GM20000 (cell line): ENCODE results near the gene BDNF.

Experiments
- DNase-seq: peaks from one replicate; pipeline ENCODE4 v3.0.0; 2012; ENCODE audit warnings: low spot score
- TF ChIP-seq, protein P1 (sequence below): IDR thresholded peaks from 2 replicates; pipeline ENCODE4 v1.5.1; 2012; ENCODE audit warnings: mild to moderate bottlenecking, control low read depth; ENCODE audit errors: extremely low read depth, missing control alignments

The BDNF gene

DNA sequence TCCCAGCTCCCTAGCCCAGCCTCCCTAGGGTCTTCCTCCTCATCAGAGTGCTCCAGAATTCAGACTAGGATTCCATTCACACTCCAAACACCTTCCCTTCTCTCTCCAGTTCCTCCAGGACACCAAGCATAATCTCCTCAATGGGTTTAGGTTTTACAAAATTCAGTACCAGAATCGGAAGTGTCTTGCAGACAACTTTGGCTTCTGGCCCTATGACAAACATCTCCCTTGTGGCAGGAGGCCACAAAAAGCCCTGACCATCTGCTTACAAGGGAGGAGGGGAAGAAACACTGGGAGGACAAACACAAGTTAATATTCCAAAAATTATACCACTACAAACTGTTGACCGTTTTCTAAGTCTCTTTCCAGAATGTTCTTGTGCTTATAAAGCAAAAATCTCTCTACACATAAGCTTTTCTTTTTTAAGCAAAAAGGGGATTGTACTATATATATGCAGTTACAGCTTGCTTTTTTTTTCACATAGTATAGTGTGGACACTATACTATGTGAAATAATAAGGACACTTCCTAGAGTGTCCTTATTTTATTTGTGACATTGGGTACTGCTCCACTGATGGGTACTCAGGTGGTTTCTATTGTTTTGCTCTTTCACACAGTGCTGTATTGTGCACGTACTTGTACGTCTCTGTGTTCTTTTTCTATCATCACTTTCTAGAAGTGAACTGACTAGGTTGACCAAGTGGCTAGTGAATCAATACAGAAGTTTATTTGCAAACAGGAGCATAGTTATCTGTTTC lies 78.7 kb downstream of the BDNF start:
- TF ChIP-seq, protein P1, sequence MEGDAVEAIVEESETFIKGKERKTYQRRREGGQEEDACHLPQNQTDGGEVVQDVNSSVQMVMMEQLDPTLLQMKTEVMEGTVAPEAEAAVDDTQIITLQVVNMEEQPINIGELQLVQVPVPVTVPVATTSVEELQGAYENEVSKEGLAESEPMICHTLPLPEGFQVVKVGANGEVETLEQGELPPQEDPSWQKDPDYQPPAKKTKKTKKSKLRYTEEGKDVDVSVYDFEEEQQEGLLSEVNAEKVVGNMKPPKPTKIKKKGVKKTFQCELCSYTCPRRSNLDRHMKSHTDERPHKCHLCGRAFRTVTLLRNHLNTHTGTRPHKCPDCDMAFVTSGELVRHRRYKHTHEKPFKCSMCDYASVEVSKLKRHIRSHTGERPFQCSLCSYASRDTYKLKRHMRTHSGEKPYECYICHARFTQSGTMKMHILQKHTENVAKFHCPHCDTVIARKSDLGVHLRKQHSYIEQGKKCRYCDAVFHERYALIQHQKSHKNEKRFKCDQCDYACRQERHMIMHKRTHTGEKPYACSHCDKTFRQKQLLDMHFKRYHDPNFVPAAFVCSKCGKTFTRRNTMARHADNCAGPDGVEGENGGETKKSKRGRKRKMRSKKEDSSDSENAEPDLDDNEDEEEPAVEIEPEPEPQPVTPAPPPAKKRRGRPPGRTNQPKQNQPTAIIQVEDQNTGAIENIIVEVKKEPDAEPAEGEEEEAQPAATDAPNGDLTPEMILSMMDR, result no peak
- DNase-seq, result no peak

DNA sequence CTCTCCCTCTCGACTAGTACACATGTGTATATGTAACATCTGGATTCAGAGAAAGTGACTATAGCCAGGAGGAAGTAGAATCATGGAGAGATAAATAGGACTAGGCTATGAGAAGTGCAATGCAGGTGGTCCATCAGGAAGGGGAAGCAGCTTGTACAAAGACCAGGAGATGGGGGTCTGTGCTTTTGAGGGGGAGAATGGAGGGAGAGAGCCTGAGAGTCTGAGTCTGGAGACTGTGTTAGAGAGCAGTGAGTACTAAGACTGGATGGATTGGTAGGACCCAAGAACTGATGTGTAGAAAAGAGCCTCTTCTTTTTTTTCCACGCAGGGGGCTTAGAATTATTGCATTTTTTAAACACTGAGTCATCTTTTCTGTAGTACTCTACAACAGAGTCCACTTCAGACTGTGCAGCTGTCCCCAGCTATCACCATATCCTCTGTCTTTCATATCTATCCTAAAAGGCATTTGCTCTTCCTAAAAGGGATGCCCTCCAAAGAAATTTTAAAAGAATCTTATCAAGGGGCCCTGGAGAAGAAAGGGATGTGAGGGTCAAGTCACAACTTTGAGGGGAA lies 80.4 kb downstream of the BDNF start:
- TF ChIP-seq, protein P1, result no peak
- no peak for DNase-seq

DNA sequence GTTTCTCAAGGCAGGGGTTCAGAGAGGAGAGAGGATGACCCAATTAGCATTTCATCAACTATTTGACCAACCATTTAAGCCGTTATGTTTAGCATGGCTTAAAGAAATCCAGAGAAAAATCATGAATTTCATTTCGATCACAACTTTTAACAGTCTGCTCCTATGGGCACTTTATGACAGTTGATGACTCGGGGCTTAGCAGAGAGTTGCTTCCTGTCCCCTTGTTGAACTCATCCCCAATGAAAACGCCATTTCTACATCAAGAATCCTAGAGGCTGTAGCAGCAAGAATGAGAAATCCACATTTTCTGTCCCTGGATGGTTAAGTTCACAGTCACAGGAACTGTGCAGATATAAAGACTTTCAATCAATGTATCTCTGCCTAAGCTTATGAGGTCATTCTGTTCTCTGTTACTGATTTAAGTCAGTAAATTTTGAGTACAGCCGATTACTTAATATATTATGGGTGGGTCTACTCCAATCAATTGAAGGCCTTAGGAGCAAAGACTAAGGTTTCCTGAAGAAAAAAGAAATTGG lies 81.1 kb downstream of the BDNF start:
- DNase-seq, result no peak
- TF ChIP-seq, protein P1, result no peak

DNA sequence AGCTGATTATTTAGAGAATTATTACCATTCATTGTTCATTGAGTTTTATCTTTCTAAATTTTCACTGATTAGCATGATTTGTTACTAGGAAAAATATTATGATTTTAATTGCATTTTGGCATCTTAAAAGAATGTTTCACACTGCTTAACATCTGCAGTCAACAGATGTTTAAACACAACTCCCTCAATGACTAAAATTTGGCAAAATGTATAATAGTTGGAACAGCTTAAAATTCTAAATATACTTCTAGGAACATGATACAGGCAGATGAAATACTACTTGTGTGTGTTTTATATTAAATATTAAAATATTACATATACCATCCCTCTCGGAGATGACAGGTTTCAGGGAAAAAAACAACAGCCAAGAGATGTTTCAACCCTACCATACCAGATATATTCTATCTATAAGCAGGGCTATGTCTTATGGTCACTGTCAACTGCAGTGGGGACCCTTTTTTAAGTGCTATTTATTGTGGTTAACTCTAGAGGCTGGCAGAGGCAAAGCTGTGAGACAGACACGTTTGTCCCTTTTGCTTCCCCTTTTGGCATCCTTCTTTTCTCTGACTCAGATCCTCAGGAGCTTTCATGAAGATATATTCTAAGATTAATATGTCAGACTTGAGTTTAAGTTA lies 81.9 kb downstream of the BDNF start:
- no peak for DNase-seq
- TF ChIP-seq, protein P1, result no peak

DNA sequence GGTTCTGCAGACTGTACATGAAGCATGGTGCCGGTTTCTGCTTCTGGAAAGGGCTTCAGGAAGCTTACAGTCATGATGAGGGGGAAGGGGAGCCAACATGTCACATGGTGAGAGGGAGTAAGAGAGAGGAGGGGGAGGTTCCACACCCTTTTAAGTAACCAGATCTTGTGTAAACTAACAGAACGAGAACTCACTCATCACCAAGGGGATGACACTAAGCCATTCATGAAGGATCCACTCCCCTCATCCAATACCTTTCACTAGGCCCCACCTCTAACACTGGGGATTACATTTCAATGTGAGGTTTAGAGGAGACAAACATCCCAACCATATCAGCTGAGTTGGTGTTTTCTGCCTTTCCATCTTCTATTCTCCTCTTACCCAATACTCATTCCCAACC lies 83.5 kb downstream of the BDNF start:
- TF ChIP-seq, protein P1, result no peak
- DNase-seq, result no peak

DNA sequence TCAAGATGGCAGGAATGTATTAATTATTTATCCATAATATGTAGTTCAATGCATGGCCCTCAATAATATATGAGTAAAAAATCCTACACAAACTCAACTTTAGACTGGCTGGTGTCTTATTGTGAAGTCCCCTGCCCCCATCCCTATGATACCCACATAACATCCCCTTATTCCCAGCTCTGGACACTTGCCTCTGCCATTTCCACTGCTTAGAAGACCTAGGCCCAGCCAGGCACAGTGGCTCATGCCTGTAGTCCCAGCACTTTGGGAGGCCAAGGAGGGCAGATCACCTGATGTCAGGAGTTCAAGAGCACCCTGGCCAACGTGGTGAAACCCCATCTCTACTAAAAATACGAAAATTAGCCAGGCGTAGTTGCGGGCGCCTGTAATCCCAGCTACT lies 84.4 kb downstream of the BDNF start:
- TF ChIP-seq, protein P1, result no peak
- no peak for DNase-seq

DNA sequence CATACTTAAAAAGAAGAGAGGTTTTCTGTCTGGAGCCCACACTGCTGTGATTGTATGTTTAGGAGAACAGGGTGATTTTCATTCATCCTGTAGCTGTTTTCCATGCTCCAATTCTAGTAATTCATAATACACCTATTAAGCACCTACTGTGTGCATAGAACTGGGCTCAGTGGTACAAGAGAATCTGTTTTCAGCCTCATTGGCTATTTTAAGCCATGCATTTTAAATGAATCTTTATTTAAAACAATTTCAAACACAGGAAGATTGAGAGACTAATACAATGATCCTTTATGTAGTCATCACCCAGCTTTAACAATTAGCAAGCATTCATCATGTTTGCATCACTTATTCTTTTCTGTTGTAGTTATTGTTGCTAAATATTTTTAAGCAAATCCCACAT lies 86.2 kb downstream of the BDNF start:
- TF ChIP-seq, protein P1, result no peak
- no peak for DNase-seq
